ENCODE measurements around the gene COL25A1.

The COL25A1 gene

GRCh38 chr4:109278594-109279031, 23.8 kb downstream of the COL25A1 start:
- Histone ChIP-seq H3K9ac (ENCODE audit: low read length) (no peak overlapping the region), H3K36me3 (ENCODE audit: control insufficient read depth, low read depth, low read length) (no peaks in the 10 kb centered on the region), H3K27me3 (ENCODE audit: control insufficient read depth, insufficient read depth, low read length) (no peaks in the 10 kb centered on the region), H3K4me3 (ENCODE audit: low read length) (no peak overlapping the region), H3K9me3 (ENCODE audit: control insufficient read depth, low read depth, low read length) (no peaks in the 10 kb centered on the region), H3K4me1 (ENCODE audit: control insufficient read depth, low read depth, low read length) (no peaks in the 10 kb centered on the region), H3K27ac (ENCODE audit: low read length) (no peak overlapping the region)

- Histone ChIP-seq H3K9ac (ENCODE audit: low read length) (no peak overlapping the region), H3K4me3 (ENCODE audit: low read length) (no peak overlapping the region), H3K9me3 (ENCODE audit: control insufficient read depth, low read depth, low read length) (no peaks in the 10 kb centered on the region), H3K4me1 (ENCODE audit: control insufficient read depth, low read depth, low read length) (no peaks in the 10 kb centered on the region), H3K27me3 (ENCODE audit: control insufficient read depth, insufficient read depth, low read length) (no peaks in the 10 kb centered on the region), H3K27ac (ENCODE audit: low read length) (no peak overlapping the region), H3K36me3 (ENCODE audit: control insufficient read depth, low read depth, low read length) (no peaks in the 10 kb centered on the region)
Measured at GRCh38 chr4:109276482-109277095, 25.9 kb downstream of the COL25A1 start.

GRCh38 chr4:109275066-109275745, 27.3 kb downstream of the COL25A1 start:
- no peak overlapping the region for H3K4me3 ChIP-seq (ENCODE audit: low read length)
- no peaks in the 10 kb centered on the region for H3K4me1 ChIP-seq (ENCODE audit: control insufficient read depth, low read depth, low read length)
- H3K9ac ChIP-seq (ENCODE audit: low read length), result no peak overlapping the region
- H3K9me3 ChIP-seq (ENCODE audit: control insufficient read depth, low read depth, low read length), result no peaks in the 10 kb centered on the region
- H3K27me3 ChIP-seq (ENCODE audit: control insufficient read depth, insufficient read depth, low read length), result no peaks in the 10 kb centered on the region
- no peak overlapping the region for H3K27ac ChIP-seq (ENCODE audit: low read length)
- no peaks in the 10 kb centered on the region for H3K36me3 ChIP-seq (ENCODE audit: control insufficient read depth, low read depth, low read length)

- no peak overlapping the region for H3K4me3 ChIP-seq (ENCODE audit: low read length)
- H3K27ac ChIP-seq (ENCODE audit: low read length), result no peak overlapping the region
- H3K9me3 ChIP-seq (ENCODE audit: control insufficient read depth, low read depth, low read length), result no peaks in the 10 kb centered on the region
- H3K4me1 ChIP-seq (ENCODE audit: control insufficient read depth, low read depth, low read length), result no peaks in the 10 kb centered on the region
- H3K36me3 ChIP-seq (ENCODE audit: control insufficient read depth, low read depth, low read length), result no peaks in the 10 kb centered on the region
- H3K27me3 ChIP-seq (ENCODE audit: control insufficient read depth, insufficient read depth, low read length), result no peaks in the 10 kb centered on the region
- H3K9ac ChIP-seq (ENCODE audit: low read length), result no peak overlapping the region
Measured at GRCh38 chr4:109266891-109267290, 35.6 kb downstream of the COL25A1 start.

- Histone ChIP-seq H3K9me3 (ENCODE audit: control insufficient read depth, low read depth, low read length) (no peaks in the 10 kb centered on the region), H3K9ac (ENCODE audit: low read length) (no peak overlapping the region), H3K4me3 (ENCODE audit: low read length) (no peak overlapping the region), H3K4me1 (ENCODE audit: control insufficient read depth, low read depth, low read length) (no peaks in the 10 kb centered on the region), H3K27me3 (ENCODE audit: control insufficient read depth, insufficient read depth, low read length) (no peaks in the 10 kb centered on the region), H3K27ac (ENCODE audit: low read length) (no peak overlapping the region), H3K36me3 (ENCODE audit: control insufficient read depth, low read depth, low read length) (no peaks in the 10 kb centered on the region)
Measured at GRCh38 chr4:109266236-109266635, 36.2 kb downstream of the COL25A1 start.

- Histone ChIP-seq H3K9ac (ENCODE audit: low read length) (no peak overlapping the region), H3K4me3 (ENCODE audit: low read length) (no peak overlapping the region), H3K36me3 (ENCODE audit: control insufficient read depth, low read depth, low read length) (no peaks in the 10 kb centered on the region), H3K27me3 (ENCODE audit: control insufficient read depth, insufficient read depth, low read length) (no peaks in the 10 kb centered on the region), H3K9me3 (ENCODE audit: control insufficient read depth, low read depth, low read length) (no peaks in the 10 kb centered on the region), H3K27ac (ENCODE audit: low read length) (no peak overlapping the region), H3K4me1 (ENCODE audit: control insufficient read depth, low read depth, low read length) (no peaks in the 10 kb centered on the region)
Measured at GRCh38 chr4:109263721-109264120, 38.7 kb downstream of the COL25A1 start.

GRCh38 chr4:109256818-109257217, 45.6 kb downstream of the COL25A1 start:
- Histone ChIP-seq H3K27ac (ENCODE audit: low read length) (no peak overlapping the region), H3K9me3 (ENCODE audit: control insufficient read depth, low read depth, low read length) (no peaks in the 10 kb centered on the region), H3K4me1 (ENCODE audit: control insufficient read depth, low read depth, low read length) (no peaks in the 10 kb centered on the region), H3K9ac (ENCODE audit: low read length) (no peak overlapping the region), H3K27me3 (ENCODE audit: control insufficient read depth, insufficient read depth, low read length) (no peaks in the 10 kb centered on the region), H3K4me3 (ENCODE audit: low read length) (no peak overlapping the region), H3K36me3 (ENCODE audit: control insufficient read depth, low read depth, low read length) (no peaks in the 10 kb centered on the region)

- H3K27ac ChIP-seq (ENCODE audit: low read length), result no peak overlapping the region
Measured at GRCh38 chr4:109254845-109255244, 47.6 kb downstream of the COL25A1 start.

GRCh38 chr4:109251396-109251795, 51.1 kb downstream of the COL25A1 start:
- H3K27me3 ChIP-seq (ENCODE audit: control insufficient read depth, insufficient read depth, low read length), result no peaks in the 10 kb centered on the region
- H3K4me1 ChIP-seq (ENCODE audit: control insufficient read depth, low read depth, low read length), result no peaks in the 10 kb centered on the region
- H3K9me3 ChIP-seq (ENCODE audit: control insufficient read depth, low read depth, low read length), result no peaks in the 10 kb centered on the region
- no peak overlapping the region for H3K9ac ChIP-seq (ENCODE audit: low read length)
- no peaks in the 10 kb centered on the region for H3K36me3 ChIP-seq (ENCODE audit: control insufficient read depth, low read depth, low read length)
- no peak overlapping the region for H3K27ac ChIP-seq (ENCODE audit: low read length)
- H3K4me3 ChIP-seq (ENCODE audit: low read length), result no peak overlapping the region

More at GRCh38 chr4:109254845-109255244, 47.6 kb downstream of the COL25A1 start:
- no peak overlapping the region for H3K4me3 ChIP-seq (ENCODE audit: low read length)
- H3K9ac ChIP-seq (ENCODE audit: low read length), result no peak overlapping the region
- H3K27me3 ChIP-seq (ENCODE audit: control insufficient read depth, insufficient read depth, low read length), result no peaks in the 10 kb centered on the region
- no peaks in the 10 kb centered on the region for H3K36me3 ChIP-seq (ENCODE audit: control insufficient read depth, low read depth, low read length)
- H3K9me3 ChIP-seq (ENCODE audit: control insufficient read depth, low read depth, low read length), result no peaks in the 10 kb centered on the region
- H3K4me1 ChIP-seq (ENCODE audit: control insufficient read depth, low read depth, low read length), result no peaks in the 10 kb centered on the region

- H3K9me3 ChIP-seq (ENCODE audit: control insufficient read depth, low read depth, low read length), result no peaks in the 10 kb centered on the region
- no peak overlapping the region for H3K4me3 ChIP-seq (ENCODE audit: low read length)
- no peaks in the 10 kb centered on the region for H3K36me3 ChIP-seq (ENCODE audit: control insufficient read depth, low read depth, low read length)
- no peak overlapping the region for H3K27ac ChIP-seq (ENCODE audit: low read length)
- H3K27me3 ChIP-seq (ENCODE audit: control insufficient read depth, insufficient read depth, low read length), result no peaks in the 10 kb centered on the region
- H3K9ac ChIP-seq (ENCODE audit: low read length), result no peak overlapping the region
- no peaks in the 10 kb centered on the region for H3K4me1 ChIP-seq (ENCODE audit: control insufficient read depth, low read depth, low read length)
Measured at GRCh38 chr4:109248322-109248900, 54.0 kb downstream of the COL25A1 start.

GRCh38 chr4:109243871-109244270, 58.6 kb downstream of the COL25A1 start:
- Histone ChIP-seq H3K4me3 (ENCODE audit: low read length) (no peak overlapping the region), H3K4me1 (ENCODE audit: control insufficient read depth, low read depth, low read length) (no peaks in the 10 kb centered on the region), H3K27me3 (ENCODE audit: control insufficient read depth, insufficient read depth, low read length) (no peaks in the 10 kb centered on the region), H3K36me3 (ENCODE audit: control insufficient read depth, low read depth, low read length) (no peaks in the 10 kb centered on the region), H3K9me3 (ENCODE audit: control insufficient read depth, low read depth, low read length) (no peaks in the 10 kb centered on the region), H3K27ac (ENCODE audit: low read length) (no peak overlapping the region), H3K9ac (ENCODE audit: low read length) (no peak overlapping the region)

GRCh38 chr4:109238746-109239145, 63.7 kb downstream of the COL25A1 start:
- Histone ChIP-seq H3K27me3 (ENCODE audit: control insufficient read depth, insufficient read depth, low read length) (no peaks in the 10 kb centered on the region), H3K9ac (ENCODE audit: low read length) (no peak overlapping the region), H3K27ac (ENCODE audit: low read length) (no peak overlapping the region), H3K9me3 (ENCODE audit: control insufficient read depth, low read depth, low read length) (no peaks in the 10 kb centered on the region), H3K4me3 (ENCODE audit: low read length) (no peak overlapping the region), H3K4me1 (ENCODE audit: control insufficient read depth, low read depth, low read length) (no peaks in the 10 kb centered on the region), H3K36me3 (ENCODE audit: control insufficient read depth, low read depth, low read length) (no peaks in the 10 kb centered on the region)
